SK-N-MC (cell line): ENCODE data around the gene RAB30.

Experiments
- EZH2 ChIP-seq: fragments of 200-600 bp; sonication (generic); IDR thresholded peaks from one replicate; pipeline ENCODE4 v1.6.1; 2017; ENCODE audit warnings: antibody characterized with exemption
- FOXP2 ChIP-seq: optimal IDR thresholded peaks from 2 replicates; pipeline ENCODE3; 2011; ENCODE audit warnings: mild to moderate bottlenecking, moderate library complexity; ENCODE audit not compliant: insufficient read depth; ENCODE audit errors: extremely low read length, control extremely low read depth
- POLR2AphosphoS5 ChIP-seq: IDR thresholded peaks from 2 replicates; pipeline ENCODE4 v1.6.1; 2012; ENCODE audit warnings: mild to moderate bottlenecking, low read depth, low read length, borderline replicate concordance

DNA sequence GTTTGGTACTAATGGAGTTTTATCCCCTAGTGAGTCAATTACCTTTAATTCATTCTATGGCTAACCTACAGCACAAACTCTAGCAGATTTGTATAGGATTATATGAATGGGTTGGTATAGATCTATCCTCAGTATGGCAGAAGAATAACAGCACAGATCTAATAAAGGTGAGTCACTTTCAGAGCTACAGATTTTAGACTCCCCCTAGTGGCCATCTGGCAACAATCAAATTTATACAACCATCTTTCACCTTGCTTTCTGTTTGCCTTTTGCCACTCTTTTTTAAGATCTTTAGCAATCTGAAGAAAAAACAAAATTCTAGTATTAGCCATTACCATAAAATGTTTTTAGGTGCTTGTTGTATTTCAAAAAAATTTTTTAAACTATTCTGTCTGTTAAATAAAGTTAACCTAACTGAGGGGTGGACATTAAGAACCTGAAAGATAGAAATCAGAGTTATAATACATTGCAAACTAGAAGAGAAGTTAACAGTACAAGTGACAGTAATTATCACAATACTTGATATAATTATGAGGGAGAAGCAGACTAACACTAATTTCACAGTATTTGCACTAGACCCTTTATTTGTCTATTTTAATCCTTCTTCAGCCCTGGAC is 144.3 kb downstream of the RAB30 start:
- TF ChIP-seq POLR2AphosphoS5 (no peak), EZH2 (no peak), FOXP2 (no peak)
